ENCODE results near the gene AP5S1. TPM values are rescaled to one million over a fixed set of nuclear protein-coding genes. Genes with fewer than 3 reads are reported as not detected.
"Not testable (repeated sequence)": the region's sequence is repeated elsewhere in the genome, so short reads cannot be mapped to it uniquely, and the experiment has no call there.

AP5S1 gene
- total RNA-seq, 1 donor = 17.7 TPM

- no peak for TF ChIP-seq CTCF (IDR thresholded peaks at IDR 0.05; ENCODE audit: insufficient read depth, low read depth, low read length)
- H3K4me3 ChIP-seq (ENCODE audit: low read depth, low read length) = no peak overlapping the region
- DNase-seq (ENCODE audit: low read depth) = no peak
Measured at GRCh38 chr20:3826420-3826819, 6.1 kb downstream of the AP5S1 start.

GRCh38 chr20:3828798-3829197, 8.5 kb downstream of the AP5S1 start:
- no peak for DNase-seq (ENCODE audit: low read depth)
- H3K4me3 ChIP-seq (ENCODE audit: low read depth, low read length) = no peak overlapping the region
- no peak for TF ChIP-seq CTCF (IDR thresholded peaks at IDR 0.05; ENCODE audit: insufficient read depth, low read depth, low read length)

- DNase-seq (ENCODE audit: low read depth); H3K4me3 ChIP-seq (ENCODE audit: low read depth, low read length): not testable (repeated sequence)
Measured at GRCh38 chr20:3829891-3830290, 9.5 kb downstream of the AP5S1 start.

GRCh38 chr20:3836132-3836531, 15.8 kb downstream of the AP5S1 start:
- no peak for TF ChIP-seq CTCF (IDR thresholded peaks at IDR 0.05; ENCODE audit: insufficient read depth, low read depth, low read length)
- no peak for DNase-seq (ENCODE audit: low read depth)
- no peak overlapping the region for H3K4me3 ChIP-seq (ENCODE audit: low read depth, low read length)

GRCh38 chr20:3839328-3839727, 19.0 kb downstream of the AP5S1 start:
- TF ChIP-seq CTCF (IDR thresholded peaks at IDR 0.05; ENCODE audit: insufficient read depth, low read depth, low read length) = no peak
- H3K4me3 ChIP-seq (ENCODE audit: low read depth, low read length) = no peak overlapping the region
- DNase-seq (ENCODE audit: low read depth) = no peak

GRCh38 chr20:3840201-3840600, 19.9 kb downstream of the AP5S1 start:
- not testable (repeated sequence) for H3K4me3 ChIP-seq (ENCODE audit: low read depth, low read length); DNase-seq (ENCODE audit: low read depth)

- DNase-seq (ENCODE audit: low read depth) = no peak
- no peak for TF ChIP-seq CTCF (IDR thresholded peaks at IDR 0.05; ENCODE audit: insufficient read depth, low read depth, low read length)
- H3K4me3 ChIP-seq (ENCODE audit: low read depth, low read length) = no peak overlapping the region
Measured at GRCh38 chr20:3842348-3842930, 22.1 kb downstream of the AP5S1 start.

GRCh38 chr20:3843490-3843889, 23.1 kb downstream of the AP5S1 start:
- no peak overlapping the region for H3K4me3 ChIP-seq (ENCODE audit: low read depth, low read length)
- no peak for TF ChIP-seq CTCF (IDR thresholded peaks at IDR 0.05; ENCODE audit: insufficient read depth, low read depth, low read length)
- DNase-seq (ENCODE audit: low read depth) = peak; percentile 83

GRCh38 chr20:3843990-3844619, 23.8 kb downstream of the AP5S1 start:
- not testable (repeated sequence) for H3K4me3 ChIP-seq (ENCODE audit: low read depth, low read length); DNase-seq (ENCODE audit: low read depth)
